HG03432 (cell line): ENCODE results near the gene ENDOU.

Experiments used
- ATAC-seq: cut with Tn5 transposase; IDR thresholded peaks from one replicate; pipeline ENCODE4 v1.9.1; 2021; ENCODE audit warnings: mild to moderate bottlenecking, moderate library complexity; ENCODE audit not compliant: unreplicated experiment

ENDOU gene

GRCh38 chr12:47757840-47758583 lies 32.7 kb upstream of the ENDOU start:
- ATAC-seq = no peak

DNA sequence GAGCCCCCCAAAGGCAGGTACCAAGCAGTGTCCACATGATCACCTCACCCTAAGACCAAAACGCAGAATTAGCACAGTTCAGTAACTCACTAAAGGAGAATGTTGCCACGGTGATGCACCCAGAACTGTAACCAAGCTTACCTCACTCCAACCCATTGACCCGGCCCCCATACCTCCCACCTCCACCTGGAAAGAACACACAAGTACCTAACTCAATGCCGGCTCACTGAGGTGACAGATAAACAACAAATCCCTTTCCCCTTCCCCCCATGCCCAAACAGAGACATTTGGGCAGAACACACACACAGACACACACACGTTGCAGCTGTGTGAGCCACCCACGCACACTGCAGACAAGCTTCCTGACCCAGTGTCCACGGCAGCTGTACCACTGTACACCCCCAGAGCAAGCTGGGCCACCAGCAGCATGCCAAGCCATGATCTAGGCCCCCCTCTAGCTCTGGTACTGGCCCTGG lies 32.1 kb upstream of the ENDOU start:
- ATAC-seq = no peak

DNA sequence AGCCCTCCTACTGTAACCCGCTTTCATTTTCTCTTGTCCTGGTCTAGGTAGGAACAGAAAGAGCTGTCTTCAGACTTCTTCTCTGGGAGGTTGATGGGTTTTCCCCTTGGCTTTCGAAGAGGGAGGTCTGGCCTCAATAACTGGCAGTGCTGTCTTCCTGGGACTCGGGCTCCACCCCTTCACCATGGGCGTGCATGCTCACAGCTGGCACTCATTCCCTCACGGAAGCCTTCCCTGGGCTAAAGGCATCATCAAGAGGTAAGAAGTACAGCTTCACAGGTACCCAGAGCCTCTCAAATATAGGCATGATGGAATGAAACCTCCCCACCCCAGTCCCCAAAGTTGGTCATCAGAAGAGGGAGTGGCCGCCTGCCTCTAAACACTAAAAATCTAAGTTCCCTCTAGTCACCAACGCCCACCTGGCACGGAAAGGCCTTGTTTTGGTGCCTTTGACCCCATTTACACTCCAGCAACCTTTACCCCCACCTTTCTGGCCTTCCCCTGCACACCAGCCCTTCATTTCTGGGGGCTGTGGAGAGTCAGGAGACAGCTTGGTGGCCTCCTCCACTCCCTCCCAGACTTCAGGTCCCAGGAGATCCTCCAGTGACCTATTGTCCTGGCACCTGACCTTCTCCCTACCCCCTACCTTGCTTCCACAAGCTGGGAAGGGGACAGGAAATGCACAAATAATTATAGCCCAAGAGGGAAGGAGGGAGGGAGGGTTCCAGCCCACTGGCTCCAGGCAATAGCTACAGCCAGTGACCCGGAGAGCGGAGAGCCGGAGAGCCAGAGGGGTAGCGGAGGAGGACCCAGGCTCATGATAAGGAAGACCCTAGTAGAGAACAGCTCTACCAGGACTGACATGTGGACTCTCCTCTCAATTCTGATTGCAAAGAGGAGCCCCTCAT lies 30.6 kb upstream of the ENDOU start:
- peak; percentile 73 for ATAC-seq

DNA sequence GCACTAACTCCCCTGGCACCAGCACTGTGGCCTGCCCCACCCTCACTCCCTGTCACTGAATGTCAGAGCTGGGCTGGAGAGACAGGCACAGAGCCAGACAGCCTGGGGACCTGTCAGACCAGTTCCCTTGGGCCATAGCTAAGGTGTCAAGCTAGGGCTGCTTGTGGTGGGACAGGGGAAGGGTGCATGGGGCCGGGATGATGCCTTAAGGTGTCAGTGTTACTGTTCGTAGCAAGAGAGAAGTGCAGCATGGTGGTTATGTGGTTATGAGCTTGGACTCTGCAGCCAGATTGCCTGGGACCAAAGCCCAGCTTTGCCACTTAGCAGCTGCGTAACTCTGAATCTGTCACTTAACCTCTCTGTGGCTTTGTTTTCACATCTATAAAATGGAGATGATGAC lies 29.6 kb upstream of the ENDOU start:
- ATAC-seq = no peak

DNA sequence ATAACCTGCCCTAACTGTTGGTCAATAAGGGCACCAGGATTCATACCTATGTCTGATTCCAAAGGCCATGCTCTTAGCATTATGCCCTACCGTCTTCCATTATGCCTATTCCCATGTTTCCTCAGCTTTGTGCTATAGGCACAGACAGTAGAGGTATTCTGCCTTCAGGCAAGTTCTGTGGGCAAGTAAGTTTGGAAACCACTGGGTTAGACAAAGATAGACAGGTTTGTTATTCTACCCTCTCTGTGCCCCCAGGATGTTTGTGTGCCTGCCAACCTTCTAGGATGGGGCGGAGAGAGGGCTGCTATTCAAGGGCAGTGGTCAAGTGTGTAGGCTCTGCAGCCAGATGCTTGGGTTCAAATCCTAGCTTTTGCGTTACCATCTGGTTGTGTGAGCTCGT lies 28.8 kb upstream of the ENDOU start:
- no peak for ATAC-seq

DNA sequence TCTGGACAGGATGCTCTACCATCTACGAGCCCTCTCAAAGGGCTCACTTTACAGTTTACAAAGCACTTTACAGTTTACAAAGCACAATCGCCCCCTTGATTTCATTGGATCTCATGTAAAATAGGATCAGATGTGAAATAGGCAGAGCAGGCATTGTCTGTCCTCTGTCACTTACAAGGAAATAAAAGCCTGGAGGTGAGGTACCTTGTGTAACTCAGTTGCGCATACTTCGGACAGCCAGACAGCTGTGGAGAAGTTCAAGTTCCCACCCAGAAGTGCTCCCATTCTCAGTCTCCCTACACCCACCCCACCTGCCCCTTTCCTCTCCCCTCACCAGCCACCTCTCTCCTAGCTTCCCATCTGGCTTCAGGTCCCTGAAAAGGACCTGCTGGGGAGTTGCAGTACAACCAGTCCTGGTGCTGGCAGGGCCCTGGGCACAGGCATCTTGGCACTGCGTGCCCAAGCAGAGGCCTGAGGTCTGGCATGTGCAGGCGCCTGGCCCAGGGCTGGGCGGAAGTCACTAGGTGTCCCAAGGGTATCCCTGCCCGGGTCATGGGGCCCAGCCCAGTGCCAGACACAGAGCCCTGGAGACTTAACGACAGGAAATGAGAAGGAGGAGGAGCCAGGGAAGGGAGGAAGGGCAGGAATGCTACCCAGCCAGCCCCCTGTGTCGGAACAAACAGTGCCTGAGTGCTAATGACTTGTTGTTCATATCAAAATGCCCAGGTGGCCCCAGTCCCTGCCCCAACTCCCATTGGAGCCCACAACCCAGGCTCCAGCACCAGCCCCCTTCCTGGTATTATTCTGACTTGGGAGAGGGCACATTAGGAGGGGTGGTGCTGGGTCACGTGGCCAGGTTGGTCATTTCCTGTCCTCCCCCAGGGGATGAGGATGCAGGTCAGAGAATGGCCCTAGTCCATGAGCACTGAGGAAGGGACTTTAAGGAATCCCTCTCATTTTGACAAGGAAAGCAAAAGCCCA lies 28.0 kb upstream of the ENDOU start:
- peak; percentile 37 for ATAC-seq

GRCh38 chr12:47752552-47752951 lies 27.3 kb upstream of the ENDOU start:
- no peak for ATAC-seq

GRCh38 chr12:47752121-47752520 lies 26.8 kb upstream of the ENDOU start:
- ATAC-seq = no peak

DNA sequence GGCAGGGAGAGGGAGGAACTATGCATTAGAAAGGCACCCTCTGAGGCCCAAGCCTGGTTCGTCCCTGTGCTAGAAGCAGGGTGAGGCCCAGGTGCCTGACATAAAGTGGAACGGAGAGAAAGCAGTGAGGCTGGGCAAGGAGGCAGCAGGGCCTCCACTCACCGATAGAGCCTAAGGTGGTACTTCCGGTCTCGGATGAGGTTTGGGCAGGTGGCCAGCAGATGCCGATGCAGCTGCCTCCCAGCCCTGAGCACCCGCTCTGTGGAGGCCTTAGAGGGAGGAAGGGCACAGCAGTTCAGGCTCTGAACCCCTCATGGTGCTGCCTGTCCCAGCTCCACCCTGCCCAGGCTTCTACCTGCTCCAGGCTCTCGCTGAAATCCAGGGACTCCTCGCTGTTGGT lies 26.3 kb upstream of the ENDOU start:
- ATAC-seq = no peak

GRCh38 chr12:47750916-47751470 lies 25.7 kb upstream of the ENDOU start:
- ATAC-seq = no peak

- ATAC-seq = no peak
Observed at GRCh38 chr12:47750229-47750798, 25.0 kb upstream of the ENDOU start.

DNA sequence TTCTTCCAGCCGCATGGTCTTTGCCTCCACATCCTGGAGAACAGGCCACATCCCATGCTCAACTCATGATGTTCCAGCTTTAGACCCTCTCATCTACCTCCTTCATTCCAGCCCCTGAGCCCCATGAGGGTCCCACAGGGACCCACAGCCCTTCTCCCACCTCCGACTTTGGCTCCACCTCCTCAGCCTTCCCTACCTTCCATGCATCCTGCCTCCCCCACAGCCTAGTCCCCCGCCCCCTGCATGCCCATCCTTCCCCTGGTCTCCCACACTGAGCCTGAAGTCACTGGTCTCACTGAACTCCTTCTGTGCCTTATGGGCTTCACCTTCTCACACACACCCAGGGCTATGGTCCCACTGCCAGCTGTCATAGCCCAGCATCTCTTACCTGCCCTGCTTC lies 23.6 kb upstream of the ENDOU start:
- no peak for ATAC-seq

- no peak for ATAC-seq
Observed at GRCh38 chr12:47748507-47748828, 23.2 kb upstream of the ENDOU start.

- ATAC-seq = no peak
Observed at GRCh38 chr12:47747596-47748506, 22.6 kb upstream of the ENDOU start.

DNA sequence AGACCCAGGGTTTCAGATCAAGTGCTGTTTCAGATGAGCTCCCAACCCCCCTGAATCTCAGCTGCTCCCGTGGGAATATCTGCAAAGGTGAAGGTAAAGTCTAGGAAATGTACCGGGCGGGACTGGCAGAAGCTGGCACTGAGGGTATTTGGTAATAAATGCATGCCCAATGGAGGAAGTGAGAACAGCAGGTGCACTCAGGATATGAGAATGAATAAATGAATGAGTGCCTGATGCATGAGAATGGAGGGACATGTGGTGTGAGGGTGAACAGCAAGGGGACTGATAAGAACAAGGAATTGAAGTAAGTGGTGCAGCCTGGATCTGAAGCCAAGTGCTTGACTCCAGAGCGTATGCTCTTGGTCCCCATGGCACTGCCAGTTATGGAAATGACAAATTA lies 21.8 kb upstream of the ENDOU start:
- no peak for ATAC-seq

GRCh38 chr12:47746523-47746922 lies 21.2 kb upstream of the ENDOU start:
- no peak for ATAC-seq

DNA sequence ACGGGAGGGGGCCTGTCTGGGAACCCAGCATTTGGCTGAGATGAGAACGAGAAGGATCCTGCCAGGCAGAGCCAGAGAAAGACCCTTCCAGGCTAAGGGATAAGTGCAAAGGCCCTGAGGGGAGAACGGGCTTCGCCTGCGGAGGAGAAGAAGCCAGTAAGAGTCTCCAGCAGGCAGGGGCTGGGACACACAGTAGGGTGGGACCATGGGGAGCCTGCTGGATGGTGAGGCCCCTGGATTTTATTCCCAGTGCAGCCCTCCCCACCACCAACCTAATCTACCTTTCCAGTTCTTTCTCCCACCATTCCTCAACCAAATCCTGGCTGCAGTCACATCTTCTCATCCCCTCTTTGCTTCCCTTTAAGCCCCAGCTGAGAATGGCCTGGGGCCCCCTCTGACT lies 20.8 kb upstream of the ENDOU start:
- no peak for ATAC-seq

DNA sequence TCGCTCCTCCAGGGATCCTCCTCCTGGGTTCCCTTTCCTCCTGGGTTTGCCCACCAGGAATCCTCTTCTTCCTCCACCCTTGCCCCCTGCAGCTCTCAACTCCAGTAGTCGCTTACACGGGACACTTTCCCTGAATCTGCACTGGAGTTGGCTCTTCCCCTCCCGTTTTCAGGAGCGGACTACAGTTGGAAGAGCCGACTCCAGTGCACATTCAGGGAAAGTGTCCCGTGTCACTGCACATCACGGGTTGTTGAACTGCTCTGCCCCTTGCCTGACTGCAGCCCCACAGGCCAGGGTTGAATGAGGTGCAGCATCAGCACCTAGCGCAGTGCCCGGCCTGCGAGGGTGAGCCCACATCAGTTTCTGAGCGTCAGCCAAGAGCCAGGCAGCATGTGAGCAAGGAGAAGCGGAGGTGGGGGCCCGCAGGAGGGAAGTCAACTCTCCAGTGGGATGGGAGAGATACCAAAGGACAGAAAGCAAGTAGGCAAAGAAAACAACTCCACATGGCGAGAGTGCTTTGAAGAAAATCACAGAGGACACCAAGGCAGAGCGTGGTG lies 20.3 kb upstream of the ENDOU start:
- no peak for ATAC-seq
